ENCODE measurements around the gene WDR5.
"Not testable (repeated sequence)": the region's sequence is repeated elsewhere in the genome, so short reads cannot be mapped to it uniquely, and the experiment has no call there.

Gene WDR5

GRCh38 chr9:134135343-134136117 lies at the start of gene WDR5:
Gene WDR5, plus strand, starts transcription at chr9:134136082. Its CDS starts 3,796 bp downstream, at chr9:134139878.
- 0 out of 2 replicates have a peak, but pooled peaks have one; percentile 11 for TF ChIP-seq CTCF (conservative IDR thresholded peaks at IDR 0.05; ENCODE audit: low read length)
- peak within 1 kb of the TSS; percentile 91 for H3K4me3 ChIP-seq (ENCODE audit: low read length)
- peak; percentile 84 for DNase-seq (ENCODE audit: low read depth)

GRCh38 chr9:134088063-134088725 lies 47.7 kb upstream of the WDR5 start:
- no peak overlapping the region for H3K4me3 ChIP-seq (ENCODE audit: low read length)
- no peak for TF ChIP-seq CTCF (conservative IDR thresholded peaks at IDR 0.05; ENCODE audit: low read length)
- DNase-seq (ENCODE audit: low read depth), result no peak

- no peak overlapping the region for H3K4me3 ChIP-seq (ENCODE audit: low read length)
- no peak for TF ChIP-seq CTCF (conservative IDR thresholded peaks at IDR 0.05; ENCODE audit: low read length)
- DNase-seq (ENCODE audit: low read depth), result no peak
These were observed 45.9 kb upstream of the WDR5 start for GRCh38 chr9:134089972-134090371.

GRCh38 chr9:134099123-134099761 lies 36.6 kb upstream of the WDR5 start:
- no peak overlapping the region for H3K4me3 ChIP-seq (ENCODE audit: low read length)
- peak; percentile 83 for TF ChIP-seq CTCF (conservative IDR thresholded peaks at IDR 0.05; ENCODE audit: low read length)
- DNase-seq (ENCODE audit: low read depth), result peak; percentile 39

- DNase-seq (ENCODE audit: low read depth), result no peak
- TF ChIP-seq CTCF (conservative IDR thresholded peaks at IDR 0.05; ENCODE audit: low read length), result no peak
- H3K4me3 ChIP-seq (ENCODE audit: low read length), result no peak overlapping the region
These were observed 35.8 kb upstream of the WDR5 start for GRCh38 chr9:134100040-134100439.

- peak; percentile 13 for DNase-seq (ENCODE audit: low read depth)
- not testable (repeated sequence) for H3K4me3 ChIP-seq (ENCODE audit: low read length)
These were observed 34.7 kb upstream of the WDR5 start for GRCh38 chr9:134101133-134101532.

GRCh38 chr9:134101623-134102149 lies 34.2 kb upstream of the WDR5 start:
- no peak for TF ChIP-seq CTCF (conservative IDR thresholded peaks at IDR 0.05; ENCODE audit: low read length)
- H3K4me3 ChIP-seq (ENCODE audit: low read length), result no peak overlapping the region
- no peak for DNase-seq (ENCODE audit: low read depth)
